ENCODE results near the gene CRYGS.
"Not testable (repeated sequence)": the region's sequence is repeated elsewhere in the genome, so short reads cannot be mapped to it uniquely, and the experiment has no call there.

CRYGS gene

DNA sequence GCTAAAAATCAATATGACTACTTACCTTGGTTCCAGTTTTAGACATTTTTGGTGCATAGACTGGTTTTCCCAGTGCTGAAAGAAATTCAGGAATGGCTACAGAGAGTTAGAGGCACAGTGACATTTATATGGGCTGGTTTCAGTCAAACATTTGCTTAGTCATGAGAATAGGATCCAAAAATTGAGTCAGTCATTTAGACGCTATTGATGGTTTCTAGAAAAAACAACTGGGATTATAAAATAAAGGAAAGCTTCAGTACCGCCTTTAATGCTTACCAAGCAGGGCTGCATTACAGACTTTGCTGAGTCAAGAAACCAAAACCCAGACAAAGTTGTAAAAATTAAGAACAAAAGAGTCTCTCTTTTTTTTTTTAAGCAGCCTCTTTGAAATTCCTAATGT, at the start of gene CRYGS:
Gene CRYGS, minus strand, starts transcription at position 100 of the 400 bp plus-strand sequence. Its CDS starts 54 bp downstream, at position 46.
- no peak for TF ChIP-seq ZNF274 (IDR thresholded peaks at IDR 0.05; ENCODE audit: low read depth, low read length)
- H3K4me3 ChIP-seq (ENCODE audit: low read length), result no peak within 1 kb of the TSS

DNA sequence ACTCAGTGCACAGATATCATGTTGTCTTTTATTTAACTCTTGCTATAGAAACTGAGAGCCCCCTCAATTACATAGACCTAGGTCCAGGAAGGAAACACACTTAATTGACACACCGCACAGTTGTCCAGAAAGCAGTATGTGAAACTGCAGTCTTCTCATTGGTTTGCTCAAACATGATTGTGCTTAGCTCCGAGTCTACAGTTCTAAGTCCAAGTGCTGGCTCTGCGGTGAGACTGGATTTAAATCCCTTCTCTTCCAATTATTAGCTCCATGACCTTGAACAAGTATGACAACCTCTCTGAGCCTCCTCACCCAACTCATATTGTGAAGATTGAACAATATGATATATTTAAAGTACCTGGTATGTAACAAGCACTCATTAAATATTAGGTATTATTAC, 49.7 kb upstream of the CRYGS start:
- TF ChIP-seq ZNF274 (IDR thresholded peaks at IDR 0.05; ENCODE audit: low read depth, low read length), result no peak
- H3K4me3 ChIP-seq (ENCODE audit: low read length), result no peak overlapping the region

DNA sequence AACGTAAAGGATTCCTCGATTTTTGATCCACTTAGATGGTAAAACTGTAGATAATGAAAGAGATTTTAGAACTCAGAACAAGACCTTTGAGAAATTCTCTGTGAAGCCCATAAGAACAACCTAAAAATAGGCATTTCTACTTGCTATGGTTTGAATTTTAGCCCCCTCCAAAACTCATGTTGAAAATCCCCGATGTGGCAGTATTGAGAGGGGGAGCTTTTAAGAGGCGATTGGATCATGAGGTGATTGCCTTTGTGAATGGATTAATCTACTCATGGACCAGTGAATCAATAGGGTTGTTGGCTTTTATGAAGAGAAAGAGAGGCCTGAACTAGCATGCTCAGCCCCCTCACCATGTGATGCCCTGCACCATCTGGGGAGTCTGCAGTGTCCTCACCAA, 48.5 kb upstream of the CRYGS start:
- H3K4me3 ChIP-seq (ENCODE audit: low read length), result no peak overlapping the region
- TF ChIP-seq ZNF274 (IDR thresholded peaks at IDR 0.05; ENCODE audit: low read depth, low read length), result no peak

DNA sequence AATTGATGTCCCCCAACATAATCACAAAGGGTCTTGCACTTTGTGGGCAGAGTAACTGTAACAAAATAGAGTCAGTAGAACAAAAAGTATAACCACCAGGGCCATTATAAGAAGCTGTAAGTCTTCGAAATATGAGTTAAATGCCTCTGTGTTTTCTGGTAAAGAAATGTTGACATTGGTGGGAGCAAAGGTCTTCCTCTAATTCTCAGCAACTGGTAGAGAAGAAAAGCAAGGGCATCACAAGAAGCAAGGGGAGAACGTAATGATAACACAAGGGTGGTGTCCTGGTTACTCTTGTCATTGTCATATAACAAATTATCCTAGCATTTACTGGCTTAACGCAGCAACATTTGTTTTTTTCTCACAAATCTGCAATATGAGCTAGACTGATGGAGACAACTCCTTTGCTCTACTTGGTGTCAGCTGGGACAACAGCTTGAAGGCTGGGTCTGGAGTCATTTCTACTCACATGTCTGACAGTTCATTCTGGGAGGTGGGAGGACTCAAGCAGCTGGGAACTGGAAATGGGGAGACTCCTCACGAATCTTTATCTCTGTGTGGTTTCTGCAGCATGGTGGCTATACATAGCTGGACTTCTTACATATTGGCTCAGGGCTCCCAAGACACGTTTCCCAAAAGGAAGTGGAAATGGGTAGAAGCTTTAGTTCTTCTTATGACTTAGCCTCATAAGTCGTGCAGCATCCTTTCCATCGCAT, 46.6 kb upstream of the CRYGS start:
- no peak for TF ChIP-seq ZNF274 (IDR thresholded peaks at IDR 0.05; ENCODE audit: low read depth, low read length)
- H3K4me3 ChIP-seq (ENCODE audit: low read length), result no peak overlapping the region

GRCh38 chr3:186589856-186590579, 45.8 kb upstream of the CRYGS start:
- no peak for TF ChIP-seq ZNF274 (IDR thresholded peaks at IDR 0.05; ENCODE audit: low read depth, low read length)
- no peak overlapping the region for H3K4me3 ChIP-seq (ENCODE audit: low read length)

DNA sequence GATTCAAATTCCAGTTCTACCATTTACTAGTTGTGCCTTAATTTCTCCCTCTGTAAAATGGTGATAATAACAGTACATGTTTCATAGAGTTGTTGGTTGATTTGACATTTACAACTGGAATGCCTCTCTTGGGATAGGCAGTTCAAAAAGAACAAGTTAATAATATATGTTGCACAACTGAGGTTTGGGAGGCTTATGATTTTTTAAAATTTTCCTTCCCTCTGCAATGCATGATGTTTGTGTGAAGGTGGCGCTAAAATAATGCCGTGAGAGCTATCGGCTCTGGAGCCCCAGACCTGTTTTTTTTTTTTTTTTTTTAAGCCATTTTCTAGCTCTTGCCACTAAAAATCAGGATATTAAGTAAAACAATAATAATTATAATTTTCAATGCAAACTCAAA, 44.9 kb upstream of the CRYGS start:
- no peak overlapping the region for H3K4me3 ChIP-seq (ENCODE audit: low read length)
- TF ChIP-seq ZNF274 (IDR thresholded peaks at IDR 0.05; ENCODE audit: low read depth, low read length), result no peak

DNA sequence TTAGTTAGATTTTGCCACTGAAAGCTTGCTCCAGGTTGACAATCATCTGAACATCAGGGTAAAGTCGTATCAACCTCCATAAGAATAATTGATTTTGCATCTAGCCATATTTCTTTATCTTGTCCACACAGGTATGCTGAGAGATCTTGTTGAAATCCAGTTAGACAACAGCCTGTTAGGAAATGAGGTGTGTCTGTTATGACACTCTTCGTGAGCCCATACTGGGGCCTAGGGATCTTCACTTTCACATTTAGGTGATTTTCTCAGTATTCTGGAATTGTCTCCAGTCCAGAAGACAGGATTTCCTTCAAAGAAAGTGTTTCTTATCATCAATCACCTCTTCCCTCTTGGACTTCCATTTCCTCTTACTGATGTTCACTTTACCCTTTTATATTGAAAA, 44.5 kb upstream of the CRYGS start:
- no peak for TF ChIP-seq ZNF274 (IDR thresholded peaks at IDR 0.05; ENCODE audit: low read depth, low read length)
- H3K4me3 ChIP-seq (ENCODE audit: low read length), result no peak overlapping the region

DNA sequence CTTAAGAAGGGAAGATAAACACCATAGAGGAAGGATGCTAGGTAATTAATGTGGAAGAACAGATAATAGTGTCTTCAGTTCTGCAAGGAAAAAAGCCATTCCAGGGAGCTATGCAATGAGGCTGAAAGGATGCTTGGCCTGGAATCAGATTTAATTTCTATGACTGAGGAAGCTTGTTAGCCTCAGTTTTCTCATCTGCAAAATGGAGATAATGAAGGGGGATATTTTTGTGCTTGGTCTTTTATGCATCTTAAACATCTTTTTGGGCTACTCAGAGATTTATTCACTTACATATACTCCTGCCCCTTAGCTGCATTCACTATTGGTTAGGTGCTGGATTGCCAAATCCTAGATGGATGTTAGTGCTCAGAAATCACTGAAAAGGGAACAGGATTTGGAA, 43.0 kb upstream of the CRYGS start:
- H3K4me3 ChIP-seq (ENCODE audit: low read length), result no peak overlapping the region
- TF ChIP-seq ZNF274 (IDR thresholded peaks at IDR 0.05; ENCODE audit: low read depth, low read length), result no peak

GRCh38 chr3:186586245-186586644, 42.1 kb upstream of the CRYGS start:
- H3K4me3 ChIP-seq (ENCODE audit: low read length), result not testable (repeated sequence)

GRCh38 chr3:186583831-186584230, 39.7 kb upstream of the CRYGS start:
- no peak for TF ChIP-seq ZNF274 (IDR thresholded peaks at IDR 0.05; ENCODE audit: low read depth, low read length)
- H3K4me3 ChIP-seq (ENCODE audit: low read length), result no peak overlapping the region

DNA sequence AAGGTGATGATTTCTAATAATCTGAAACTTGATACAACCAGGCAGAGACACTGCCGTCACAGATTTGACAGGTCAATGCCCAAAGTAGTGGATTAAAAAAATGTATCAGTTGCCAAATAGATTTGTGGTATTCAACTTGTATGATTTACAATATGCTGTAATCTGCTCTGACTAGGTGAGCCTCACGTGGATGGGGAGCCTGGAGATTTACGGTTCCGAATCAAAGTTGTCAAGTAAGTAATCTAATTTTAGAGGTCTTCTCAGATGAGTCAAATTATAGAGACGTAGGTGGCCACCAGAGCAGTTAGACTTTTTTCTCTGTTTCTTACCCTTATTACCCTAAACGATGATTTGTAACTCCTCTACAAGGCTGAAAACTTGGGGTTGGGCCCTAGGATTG, 38.4 kb upstream of the CRYGS start:
- no peak for TF ChIP-seq ZNF274 (IDR thresholded peaks at IDR 0.05; ENCODE audit: low read depth, low read length)
- H3K4me3 ChIP-seq (ENCODE audit: low read length), result no peak overlapping the region

- no peak for TF ChIP-seq ZNF274 (IDR thresholded peaks at IDR 0.05; ENCODE audit: low read depth, low read length)
Observed at GRCh38 chr3:186580785-186581184, 36.6 kb upstream of the CRYGS start.

DNA sequence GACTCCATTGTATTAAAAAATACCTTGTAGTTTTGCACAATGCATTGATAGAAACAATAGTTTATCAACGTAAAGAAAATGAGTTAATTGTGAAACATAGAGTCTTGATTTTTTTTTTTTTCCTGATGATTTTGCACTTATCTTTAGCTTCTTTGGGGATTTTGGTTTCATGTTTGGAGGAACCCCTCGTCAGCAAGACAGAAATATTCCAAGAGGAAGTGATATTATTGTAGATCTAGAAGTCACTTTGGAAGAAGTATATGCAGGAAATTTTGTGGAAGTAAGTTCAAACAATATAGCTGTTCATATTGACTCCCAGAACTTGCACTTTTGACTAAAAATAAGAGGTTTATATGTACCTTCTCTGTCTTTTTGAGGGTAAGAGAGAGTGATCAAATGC, 33.3 kb upstream of the CRYGS start:
- TF ChIP-seq ZNF274 (IDR thresholded peaks at IDR 0.05; ENCODE audit: low read depth, low read length), result no peak
- H3K4me3 ChIP-seq (ENCODE audit: low read length), result no peak overlapping the region

More at GRCh38 chr3:186580785-186581184, 36.6 kb upstream of the CRYGS start:
- no peak overlapping the region for H3K4me3 ChIP-seq (ENCODE audit: low read length)

GRCh38 chr3:186571644-186572013, 27.4 kb upstream of the CRYGS start:
- peak overlapping the region; percentile 88 for H3K4me3 ChIP-seq (ENCODE audit: low read length)
- TF ChIP-seq ZNF274 (IDR thresholded peaks at IDR 0.05; ENCODE audit: low read depth, low read length), result no peak

- H3K4me3 ChIP-seq (ENCODE audit: low read length), result peak overlapping the region; percentile 88
- TF ChIP-seq ZNF274 (IDR thresholded peaks at IDR 0.05; ENCODE audit: low read depth, low read length), result no peak
Observed at GRCh38 chr3:186570941-186571643, 26.9 kb upstream of the CRYGS start.
